Testis (tissue), 2 donors: Measurements from ENCODE around the gene TJP2.

Source experiments
- POLR2A ChIP-seq: fragments of 450-650 bp; IDR thresholded peaks from one replicate; pipeline ENCODE4 v1.6.1; 2017; ENCODE audit warnings: antibody characterized with exemption, mild to moderate bottlenecking, moderate library complexity
- TF ChIP-seq, protein P1 (sequence below), 3 experiments: fragments of 450-650 bp in 2 of 3; fragments of 200-600 bp in 1 of 3; sonication (generic) in 1 of 3; IDR thresholded peaks; one replicate each; pipeline ENCODE4 v1.5.1; 2016 to 2019; ENCODE audit warnings: antibody characterized with exemption in 3 of 3, mild to moderate bottlenecking in 2 of 3, moderate library complexity in 1 of 3

DNA sequence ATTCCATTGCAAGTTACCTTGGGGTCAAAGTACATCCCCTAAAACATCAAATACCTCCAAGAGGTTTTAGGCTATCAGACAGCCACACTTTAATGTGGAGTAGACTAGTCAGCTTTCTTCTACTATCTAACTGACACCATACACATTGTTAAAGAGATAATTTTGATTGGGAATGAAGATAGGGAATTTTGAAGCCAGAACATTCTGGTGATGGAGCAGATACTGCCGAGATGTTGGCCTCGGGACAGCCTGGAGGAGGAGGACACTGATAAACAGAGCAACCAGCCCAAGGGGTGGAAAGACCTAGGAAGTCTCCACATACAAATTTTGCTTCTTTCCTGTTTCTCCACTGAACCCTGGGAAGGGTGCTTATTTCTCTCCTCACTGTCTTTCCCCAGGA, 14.9 kb downstream of the TJP2 start:
- no peak for TF ChIP-seq POLR2A
- TF ChIP-seq, protein P1, sequence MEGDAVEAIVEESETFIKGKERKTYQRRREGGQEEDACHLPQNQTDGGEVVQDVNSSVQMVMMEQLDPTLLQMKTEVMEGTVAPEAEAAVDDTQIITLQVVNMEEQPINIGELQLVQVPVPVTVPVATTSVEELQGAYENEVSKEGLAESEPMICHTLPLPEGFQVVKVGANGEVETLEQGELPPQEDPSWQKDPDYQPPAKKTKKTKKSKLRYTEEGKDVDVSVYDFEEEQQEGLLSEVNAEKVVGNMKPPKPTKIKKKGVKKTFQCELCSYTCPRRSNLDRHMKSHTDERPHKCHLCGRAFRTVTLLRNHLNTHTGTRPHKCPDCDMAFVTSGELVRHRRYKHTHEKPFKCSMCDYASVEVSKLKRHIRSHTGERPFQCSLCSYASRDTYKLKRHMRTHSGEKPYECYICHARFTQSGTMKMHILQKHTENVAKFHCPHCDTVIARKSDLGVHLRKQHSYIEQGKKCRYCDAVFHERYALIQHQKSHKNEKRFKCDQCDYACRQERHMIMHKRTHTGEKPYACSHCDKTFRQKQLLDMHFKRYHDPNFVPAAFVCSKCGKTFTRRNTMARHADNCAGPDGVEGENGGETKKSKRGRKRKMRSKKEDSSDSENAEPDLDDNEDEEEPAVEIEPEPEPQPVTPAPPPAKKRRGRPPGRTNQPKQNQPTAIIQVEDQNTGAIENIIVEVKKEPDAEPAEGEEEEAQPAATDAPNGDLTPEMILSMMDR (IDR thresholded peaks at IDR 0.05): no peak
